ENCODE results near the gene ACVR1B. TPM values are rescaled to one million over a fixed set of nuclear protein-coding genes. Genes with fewer than 3 reads are reported as not detected.

Gene ACVR1B
- total and polyA plus RNA-seq, 9 of the 15 experiments (the other 6 are each of a cell fraction or from before 2014, with no cell fraction given): 0.97 to 15.1 (median 6.8) TPM

DNA sequence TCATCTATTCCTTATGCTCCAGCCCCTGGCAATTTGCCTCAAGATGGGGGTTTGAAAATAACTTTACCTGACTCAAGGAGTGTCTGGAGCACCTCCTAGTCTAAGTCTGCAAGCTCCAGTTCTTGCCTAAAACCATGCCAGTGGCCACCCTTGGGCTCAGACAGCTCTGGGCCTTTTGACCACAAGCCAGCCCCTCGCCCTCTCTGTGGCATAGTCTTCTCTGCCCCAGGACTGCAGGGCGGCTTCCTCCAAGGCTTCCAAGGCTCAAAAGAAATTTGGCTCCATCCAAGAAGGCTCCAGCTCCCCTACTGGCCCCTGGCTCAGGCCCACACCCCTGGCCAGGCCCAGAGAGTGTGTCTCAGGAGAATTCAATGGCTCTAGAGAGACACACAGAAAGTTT, 29.4 kb upstream of the ACVR1B start:
- ATAC-seq: no peak
- Histone ChIP-seq H3K4me3 (no peak overlapping the region), H3K9me1 (ENCODE audit: control insufficient read depth, insufficient read depth, low read length) (no peaks in the 10 kb centered on the region), H3K4me2 (ENCODE audit: insufficient read depth, low read length) (no peak overlapping the region), H3K9ac (ENCODE audit: insufficient read depth in 1 of 2, low read depth in 2 of 2, low read length in 2 of 2) (no peak overlapping the region), H3K36me3 (ENCODE audit: control insufficient read depth, insufficient read depth, low read length) (no peaks in the 10 kb centered on the region), H3K27ac (ENCODE audit: extremely low read depth, low read depth, low read length) (no peak overlapping the region), H3K79me2 (ENCODE audit: control insufficient read depth, insufficient read depth, low read length) (no peaks in the 10 kb centered on the region), H2AFZ (ENCODE audit: low read depth, low read length) (no peak overlapping the region), H3K4me1 (replicated peaks in 1 of 2; ENCODE audit: control insufficient read depth in 2 of 2, insufficient read depth in 2 of 2, low read length in 2 of 2) (peaks cover 42% of the 10 kb centered on the region in 2 experiments), H3K27me3 (ENCODE audit: control insufficient read depth in 2 of 2, insufficient read depth in 2 of 2, low read length in 2 of 2) (no peaks in the 10 kb centered on the region), H4K20me1 (replicated peaks; ENCODE audit: control insufficient read depth, insufficient read depth, low read length) (peaks cover 8% of the 10 kb centered on the region), H3K9me3 (replicated peaks; ENCODE audit: control insufficient read depth, insufficient read depth, low read depth, low read length) (no peaks in the 10 kb centered on the region)
- CTCF ChIA-PET (ENCODE audit: low intra/inter-chr PET ratio): no interaction called here
- FAIRE-seq: no peak
- DNase-seq (ENCODE audit: extremely low read depth in 1 of 4, low spot score in 3 of 4): no peak
- BruUV-seq (replicated peaks): no TSS peak
- intact Hi-C loops (cut with micrococcal nuclease): no loop called here
- in situ Hi-C loops (cut with MboI): no loop called here
- POLR2A ChIA-PET: interaction anchor here (1.2 kb wide), 1 partner anchor 38 kb away, joined by 3 read pairs; no protein-coding TSS in a partner anchor
- 44% methylated on average over 2 of the region's 2 CpGs for WGBS (ENCODE audit: insufficient coverage, low coverage, missing lambda C conversion rate)
- TF ChIP-seq ZNF589 (CRISPR knock-in tag; IDR thresholded peaks at IDR 0.05; ENCODE audit: low read depth) (no peak), HMGN3 (IDR thresholded peaks at IDR 0.05; ENCODE audit: borderline replicate concordance, extremely low read depth, insufficient read length, low read depth, low read length) (no peak), SMARCC2 (IDR thresholded peaks at IDR 0.05; ENCODE audit: low read depth) (no peak), PRMT5 (CRISPR knock-in tag; IDR thresholded peaks at IDR 0.05) (no peak)
- TF ChIP-seq, protein P1, sequence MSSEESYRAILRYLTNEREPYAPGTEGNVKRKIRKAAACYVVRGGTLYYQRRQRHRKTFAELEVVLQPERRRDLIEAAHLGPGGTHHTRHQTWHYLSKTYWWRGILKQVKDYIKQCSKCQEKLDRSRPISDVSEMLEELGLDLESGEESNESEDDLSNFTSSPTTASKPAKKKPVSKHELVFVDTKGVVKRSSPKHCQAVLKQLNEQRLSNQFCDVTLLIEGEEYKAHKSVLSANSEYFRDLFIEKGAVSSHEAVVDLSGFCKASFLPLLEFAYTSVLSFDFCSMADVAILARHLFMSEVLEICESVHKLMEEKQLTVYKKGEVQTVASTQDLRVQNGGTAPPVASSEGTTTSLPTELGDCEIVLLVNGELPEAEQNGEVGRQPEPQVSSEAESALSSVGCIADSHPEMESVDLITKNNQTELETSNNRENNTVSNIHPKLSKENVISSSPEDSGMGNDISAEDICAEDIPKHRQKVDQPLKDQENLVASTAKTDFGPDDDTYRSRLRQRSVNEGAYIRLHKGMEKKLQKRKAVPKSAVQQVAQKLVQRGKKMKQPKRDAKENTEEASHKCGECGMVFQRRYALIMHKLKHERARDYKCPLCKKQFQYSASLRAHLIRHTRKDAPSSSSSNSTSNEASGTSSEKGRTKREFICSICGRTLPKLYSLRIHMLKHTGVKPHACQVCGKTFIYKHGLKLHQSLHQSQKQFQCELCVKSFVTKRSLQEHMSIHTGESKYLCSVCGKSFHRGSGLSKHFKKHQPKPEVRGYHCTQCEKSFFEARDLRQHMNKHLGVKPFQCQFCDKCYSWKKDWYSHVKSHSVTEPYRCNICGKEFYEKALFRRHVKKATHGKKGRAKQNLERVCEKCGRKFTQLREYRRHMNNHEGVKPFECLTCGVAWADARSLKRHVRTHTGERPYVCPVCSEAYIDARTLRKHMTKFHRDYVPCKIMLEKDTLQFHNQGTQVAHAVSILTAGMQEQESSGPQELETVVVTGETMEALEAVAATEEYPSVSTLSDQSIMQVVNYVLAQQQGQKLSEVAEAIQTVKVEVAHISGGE (CRISPR knock-in tag; IDR thresholded peaks at IDR 0.05): no peak
- TF ChIP-seq, protein P2, sequence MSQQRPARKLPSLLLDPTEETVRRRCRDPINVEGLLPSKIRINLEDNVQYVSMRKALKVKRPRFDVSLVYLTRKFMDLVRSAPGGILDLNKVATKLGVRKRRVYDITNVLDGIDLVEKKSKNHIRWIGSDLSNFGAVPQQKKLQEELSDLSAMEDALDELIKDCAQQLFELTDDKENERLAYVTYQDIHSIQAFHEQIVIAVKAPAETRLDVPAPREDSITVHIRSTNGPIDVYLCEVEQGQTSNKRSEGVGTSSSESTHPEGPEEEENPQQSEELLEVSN (IDR thresholded peaks at IDR 0.05; ENCODE audit: borderline replicate concordance in 1 of 2, extremely low read depth in 1 of 2, insufficient read depth in 1 of 2, insufficient read length in 1 of 2, low read depth in 1 of 2, low read length in 1 of 2, poor library complexity in 1 of 2, severe bottlenecking in 1 of 2): no peak
- TF ChIP-seq, protein P3, sequence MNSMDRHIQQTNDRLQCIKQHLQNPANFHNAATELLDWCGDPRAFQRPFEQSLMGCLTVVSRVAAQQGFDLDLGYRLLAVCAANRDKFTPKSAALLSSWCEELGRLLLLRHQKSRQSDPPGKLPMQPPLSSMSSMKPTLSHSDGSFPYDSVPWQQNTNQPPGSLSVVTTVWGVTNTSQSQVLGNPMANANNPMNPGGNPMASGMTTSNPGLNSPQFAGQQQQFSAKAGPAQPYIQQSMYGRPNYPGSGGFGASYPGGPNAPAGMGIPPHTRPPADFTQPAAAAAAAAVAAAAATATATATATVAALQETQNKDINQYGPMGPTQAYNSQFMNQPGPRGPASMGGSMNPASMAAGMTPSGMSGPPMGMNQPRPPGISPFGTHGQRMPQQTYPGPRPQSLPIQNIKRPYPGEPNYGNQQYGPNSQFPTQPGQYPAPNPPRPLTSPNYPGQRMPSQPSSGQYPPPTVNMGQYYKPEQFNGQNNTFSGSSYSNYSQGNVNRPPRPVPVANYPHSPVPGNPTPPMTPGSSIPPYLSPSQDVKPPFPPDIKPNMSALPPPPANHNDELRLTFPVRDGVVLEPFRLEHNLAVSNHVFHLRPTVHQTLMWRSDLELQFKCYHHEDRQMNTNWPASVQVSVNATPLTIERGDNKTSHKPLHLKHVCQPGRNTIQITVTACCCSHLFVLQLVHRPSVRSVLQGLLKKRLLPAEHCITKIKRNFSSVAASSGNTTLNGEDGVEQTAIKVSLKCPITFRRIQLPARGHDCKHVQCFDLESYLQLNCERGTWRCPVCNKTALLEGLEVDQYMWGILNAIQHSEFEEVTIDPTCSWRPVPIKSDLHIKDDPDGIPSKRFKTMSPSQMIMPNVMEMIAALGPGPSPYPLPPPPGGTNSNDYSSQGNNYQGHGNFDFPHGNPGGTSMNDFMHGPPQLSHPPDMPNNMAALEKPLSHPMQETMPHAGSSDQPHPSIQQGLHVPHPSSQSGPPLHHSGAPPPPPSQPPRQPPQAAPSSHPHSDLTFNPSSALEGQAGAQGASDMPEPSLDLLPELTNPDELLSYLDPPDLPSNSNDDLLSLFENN (IDR thresholded peaks at IDR 0.05; ENCODE audit: low read depth in 2 of 2, low read length in 2 of 2): no peak
- TF ChIP-seq, protein P4, sequence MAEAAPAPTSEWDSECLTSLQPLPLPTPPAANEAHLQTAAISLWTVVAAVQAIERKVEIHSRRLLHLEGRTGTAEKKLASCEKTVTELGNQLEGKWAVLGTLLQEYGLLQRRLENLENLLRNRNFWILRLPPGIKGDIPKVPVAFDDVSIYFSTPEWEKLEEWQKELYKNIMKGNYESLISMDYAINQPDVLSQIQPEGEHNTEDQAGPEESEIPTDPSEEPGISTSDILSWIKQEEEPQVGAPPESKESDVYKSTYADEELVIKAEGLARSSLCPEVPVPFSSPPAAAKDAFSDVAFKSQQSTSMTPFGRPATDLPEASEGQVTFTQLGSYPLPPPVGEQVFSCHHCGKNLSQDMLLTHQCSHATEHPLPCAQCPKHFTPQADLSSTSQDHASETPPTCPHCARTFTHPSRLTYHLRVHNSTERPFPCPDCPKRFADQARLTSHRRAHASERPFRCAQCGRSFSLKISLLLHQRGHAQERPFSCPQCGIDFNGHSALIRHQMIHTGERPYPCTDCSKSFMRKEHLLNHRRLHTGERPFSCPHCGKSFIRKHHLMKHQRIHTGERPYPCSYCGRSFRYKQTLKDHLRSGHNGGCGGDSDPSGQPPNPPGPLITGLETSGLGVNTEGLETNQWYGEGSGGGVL (CRISPR knock-in tag; IDR thresholded peaks at IDR 0.05): no peak
- TF ChIP-seq, protein P5, sequence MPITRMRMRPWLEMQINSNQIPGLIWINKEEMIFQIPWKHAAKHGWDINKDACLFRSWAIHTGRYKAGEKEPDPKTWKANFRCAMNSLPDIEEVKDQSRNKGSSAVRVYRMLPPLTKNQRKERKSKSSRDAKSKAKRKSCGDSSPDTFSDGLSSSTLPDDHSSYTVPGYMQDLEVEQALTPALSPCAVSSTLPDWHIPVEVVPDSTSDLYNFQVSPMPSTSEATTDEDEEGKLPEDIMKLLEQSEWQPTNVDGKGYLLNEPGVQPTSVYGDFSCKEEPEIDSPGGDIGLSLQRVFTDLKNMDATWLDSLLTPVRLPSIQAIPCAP (CRISPR knock-in tag; IDR thresholded peaks at IDR 0.05; ENCODE audit: borderline replicate concordance): no peak
